Measurements from ENCODE around the gene SRCIN1.

The SRCIN1 gene

GRCh38 chr17:38621538-38621937 is 15.8 kb upstream of the SRCIN1 start:
- TF ChIP-seq CTCF (IDR thresholded peaks at IDR 0.05; ENCODE audit: unreplicated experiment in 3 of 3) = no peak
- Mint-ChIP-seq H3K4me1 (peaks cover 6% of the 10 kb centered on the region), H3K36me3 (ENCODE audit: low read depth) (no peaks in the 10 kb centered on the region), H3K27me3 (ENCODE audit: low read depth) (peaks cover 38% of the 10 kb centered on the region), H3K4me3 (no peak overlapping the region), H3K9me3 (no peaks in the 10 kb centered on the region), H3K27ac (no peak overlapping the region)

GRCh38 chr17:38620551-38621277 is 15.0 kb upstream of the SRCIN1 start:
- Mint-ChIP-seq H3K27ac (no peak overlapping the region), H3K4me3 (no peak overlapping the region), H3K4me1 (peaks cover 6% of the 10 kb centered on the region), H3K27me3 (ENCODE audit: low read depth) (peaks cover 38% of the 10 kb centered on the region), H3K36me3 (ENCODE audit: low read depth) (no peaks in the 10 kb centered on the region), H3K9me3 (no peaks in the 10 kb centered on the region)
- TF ChIP-seq CTCF (IDR thresholded peaks at IDR 0.05; ENCODE audit: unreplicated experiment in 3 of 3) = no peak

- Mint-ChIP-seq H3K36me3 (ENCODE audit: low read depth) (no peaks in the 10 kb centered on the region), H3K9me3 (no peaks in the 10 kb centered on the region), H3K4me1 (peaks cover 6% of the 10 kb centered on the region), H3K4me3 (no peak overlapping the region), H3K27ac (no peak overlapping the region), H3K27me3 (ENCODE audit: low read depth) (peaks cover 38% of the 10 kb centered on the region)
- TF ChIP-seq CTCF (IDR thresholded peaks at IDR 0.05; ENCODE audit: unreplicated experiment in 3 of 3) = no peak
Measured at GRCh38 chr17:38619937-38620550, 14.3 kb upstream of the SRCIN1 start.

- Mint-ChIP-seq H3K4me3 (no peak overlapping the region), H3K4me1 (peaks cover 6% of the 10 kb centered on the region), H3K27me3 (ENCODE audit: low read depth) (peaks cover 34% of the 10 kb centered on the region), H3K27ac (no peak overlapping the region), H3K36me3 (ENCODE audit: low read depth) (peaks cover under 1% of the 10 kb centered on the region), H3K9me3 (no peaks in the 10 kb centered on the region)
- no peak for TF ChIP-seq CTCF (IDR thresholded peaks at IDR 0.05; ENCODE audit: unreplicated experiment in 3 of 3)
Measured at GRCh38 chr17:38619451-38619795, 13.7 kb upstream of the SRCIN1 start.

GRCh38 chr17:38617967-38618760 is 12.4 kb upstream of the SRCIN1 start:
- Mint-ChIP-seq H3K4me3 (no peak overlapping the region), H3K9me3 (peaks cover 4% of the 10 kb centered on the region), H3K4me1 (peaks cover 18% of the 10 kb centered on the region), H3K27me3 (ENCODE audit: low read depth) (peaks cover 32% of the 10 kb centered on the region), H3K27ac (no peak overlapping the region), H3K36me3 (ENCODE audit: low read depth) (peaks cover 3% of the 10 kb centered on the region)
- no peak for TF ChIP-seq CTCF (IDR thresholded peaks at IDR 0.05; ENCODE audit: unreplicated experiment in 3 of 3)

All from nephron (organoid).